Measurements from ENCODE around the gene NGB. TPM values are rescaled to one million over a fixed set of nuclear protein-coding genes. Genes with fewer than 3 reads are reported as not detected.

The NGB gene
- total RNA-seq, 1 donor from 2014 or later, result not detected

- no peak overlapping the region for H3K27ac Mint-ChIP-seq (ENCODE audit: unreplicated experiment)
- no peak overlapping the region for H3K4me3 Mint-ChIP-seq (ENCODE audit: unreplicated experiment)
- no peak for TF ChIP-seq CTCF (IDR thresholded peaks at IDR 0.05)
- H3K36me3 Mint-ChIP-seq (ENCODE audit: low read depth), result peaks cover 18% of the 10 kb centered on the region
- peaks cover under 1% of the 10 kb centered on the region for H3K4me1 Mint-ChIP-seq (ENCODE audit: low read depth)
- H3K27me3 Mint-ChIP-seq (ENCODE audit: low read depth), result peaks cover 13% of the 10 kb centered on the region
- DNase-seq (ENCODE audit: low spot score), result no peak
- H3K9me3 Mint-ChIP-seq (ENCODE audit: low read depth), result no peaks in the 10 kb centered on the region
Observed at GRCh38 chr14:77276295-77276935, 5.4 kb upstream of the NGB start.

DNA sequence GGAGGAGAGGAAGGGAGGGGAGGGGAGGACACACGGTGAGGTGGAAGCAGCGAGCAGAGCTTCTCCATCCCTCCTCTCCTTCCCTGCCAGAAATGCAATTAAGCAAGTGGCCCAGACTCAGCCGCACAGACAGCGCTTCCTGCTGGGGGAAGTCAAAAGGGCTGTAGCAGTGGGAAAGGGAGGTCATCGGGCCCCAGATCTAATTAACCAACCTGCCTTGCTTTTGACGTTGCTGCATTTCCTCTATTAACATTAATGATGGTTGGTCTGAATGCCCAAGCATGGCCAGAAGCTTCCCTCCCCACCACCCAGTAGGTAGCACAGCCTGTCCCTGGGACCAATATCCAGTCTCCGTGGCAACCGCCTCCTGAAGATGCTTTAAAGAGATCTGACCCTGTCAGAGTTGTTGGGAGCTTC is 4.6 kb upstream of the NGB start:
- Mint-ChIP-seq H3K9me3 (ENCODE audit: low read depth) (no peaks in the 10 kb centered on the region), H3K4me3 (ENCODE audit: unreplicated experiment) (no peak overlapping the region), H3K27me3 (ENCODE audit: low read depth) (peaks cover 16% of the 10 kb centered on the region), H3K36me3 (ENCODE audit: low read depth) (peaks cover 18% of the 10 kb centered on the region), H3K4me1 (ENCODE audit: low read depth) (peaks cover 4% of the 10 kb centered on the region), H3K27ac (ENCODE audit: unreplicated experiment) (no peak overlapping the region)
- no peak for TF ChIP-seq CTCF (IDR thresholded peaks at IDR 0.05)
- DNase-seq (ENCODE audit: low spot score), result no peak

DNA sequence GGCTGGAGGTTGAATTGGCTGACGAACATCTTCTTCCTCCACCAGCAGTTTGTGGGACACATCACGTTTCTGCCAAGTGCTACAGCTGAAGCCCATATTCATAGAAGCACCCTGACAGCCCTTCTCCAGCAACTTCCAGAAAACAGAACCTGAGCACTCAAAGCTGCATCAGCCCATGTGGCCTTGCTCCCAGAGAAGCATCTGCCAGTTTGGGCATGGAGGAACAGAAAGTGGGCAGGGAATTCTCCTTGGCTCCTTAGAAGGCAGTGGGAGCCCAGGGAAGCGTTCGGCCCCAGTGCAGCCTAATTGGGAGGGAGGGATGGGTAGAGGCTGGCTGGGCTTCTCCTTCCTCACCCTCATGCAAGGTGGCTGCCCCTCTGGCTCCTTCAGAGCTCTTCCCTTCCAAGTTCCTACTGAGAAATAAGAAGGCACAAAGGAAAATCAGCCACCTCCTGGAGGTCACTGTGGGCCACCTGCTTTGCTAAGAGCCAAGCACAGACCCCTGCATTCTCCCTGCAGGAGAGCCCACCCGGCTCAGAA is 4.1 kb upstream of the NGB start:
- Mint-ChIP-seq H3K4me1 (ENCODE audit: low read depth) (peaks cover 4% of the 10 kb centered on the region), H3K27ac (ENCODE audit: unreplicated experiment) (no peak overlapping the region), H3K27me3 (ENCODE audit: low read depth) (peaks cover 18% of the 10 kb centered on the region)

DNA sequence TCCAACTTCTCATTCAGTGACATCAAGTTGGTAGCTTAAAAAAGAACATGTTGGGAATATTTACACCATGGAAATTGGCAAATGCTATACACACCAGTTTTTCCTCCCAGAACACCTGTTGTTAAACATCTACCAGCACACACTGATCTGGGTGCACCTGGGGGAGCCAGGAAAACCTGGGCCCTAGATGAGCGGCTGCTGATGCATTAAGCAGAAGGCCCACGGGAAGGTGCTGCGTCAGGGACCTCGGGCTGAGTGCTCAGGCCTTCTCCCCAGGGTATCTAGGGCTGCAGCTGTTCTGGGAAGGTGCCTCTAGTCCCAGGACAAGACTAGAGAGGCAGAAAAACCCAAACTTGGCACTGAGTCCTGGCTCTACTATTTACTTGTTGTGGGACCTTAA is 2.8 kb upstream of the NGB start:
- Mint-ChIP-seq H3K27me3 (ENCODE audit: low read depth) (peaks cover 26% of the 10 kb centered on the region), H3K4me1 (ENCODE audit: low read depth) (peaks cover 6% of the 10 kb centered on the region), H3K9me3 (ENCODE audit: low read depth) (no peaks in the 10 kb centered on the region), H3K4me3 (ENCODE audit: unreplicated experiment) (no peak overlapping the region), H3K27ac (ENCODE audit: unreplicated experiment) (no peak overlapping the region), H3K36me3 (ENCODE audit: low read depth) (peaks cover 11% of the 10 kb centered on the region)
- no peak for TF ChIP-seq CTCF (IDR thresholded peaks at IDR 0.05)
- DNase-seq (ENCODE audit: low spot score), result no peak

More for the DNA sequence above, 4.1 kb upstream of the NGB start:
- H3K9me3 Mint-ChIP-seq (ENCODE audit: low read depth), result no peaks in the 10 kb centered on the region
- no peak for DNase-seq (ENCODE audit: low spot score)
- peaks cover 15% of the 10 kb centered on the region for H3K36me3 Mint-ChIP-seq (ENCODE audit: low read depth)
- H3K4me3 Mint-ChIP-seq (ENCODE audit: unreplicated experiment), result no peak overlapping the region
- no peak for TF ChIP-seq CTCF (IDR thresholded peaks at IDR 0.05)

GRCh38 chr14:77272261-77272660 is 1.3 kb upstream of the NGB start:
- H3K9me3 Mint-ChIP-seq (ENCODE audit: low read depth), result peaks cover 5% of the 10 kb centered on the region
- TF ChIP-seq CTCF (IDR thresholded peaks at IDR 0.05), result no peak
- H3K27ac Mint-ChIP-seq (ENCODE audit: unreplicated experiment), result no peak overlapping the region
- H3K27me3 Mint-ChIP-seq (ENCODE audit: low read depth), result peaks cover 34% of the 10 kb centered on the region
- H3K4me3 Mint-ChIP-seq (ENCODE audit: unreplicated experiment), result no peak overlapping the region
- no peak for DNase-seq (ENCODE audit: low spot score)
- peaks cover 11% of the 10 kb centered on the region for H3K36me3 Mint-ChIP-seq (ENCODE audit: low read depth)
- H3K4me1 Mint-ChIP-seq (ENCODE audit: low read depth), result peaks cover 6% of the 10 kb centered on the region
